GM18508 (cell line): ENCODE results near the gene KPNB1.
"Not testable (repeated sequence)": the region's sequence is repeated elsewhere in the genome, so short reads cannot be mapped to it uniquely, and the experiment has no call there.

ENCODE experiments used
- ATAC-seq: cut with Tn5 transposase; IDR thresholded peaks from one replicate; pipeline ENCODE4 v1.9.1; 2021; ENCODE audit warnings: moderate number of reproducible peaks; ENCODE audit not compliant: insufficient read depth, unreplicated experiment

The KPNB1 gene

DNA sequence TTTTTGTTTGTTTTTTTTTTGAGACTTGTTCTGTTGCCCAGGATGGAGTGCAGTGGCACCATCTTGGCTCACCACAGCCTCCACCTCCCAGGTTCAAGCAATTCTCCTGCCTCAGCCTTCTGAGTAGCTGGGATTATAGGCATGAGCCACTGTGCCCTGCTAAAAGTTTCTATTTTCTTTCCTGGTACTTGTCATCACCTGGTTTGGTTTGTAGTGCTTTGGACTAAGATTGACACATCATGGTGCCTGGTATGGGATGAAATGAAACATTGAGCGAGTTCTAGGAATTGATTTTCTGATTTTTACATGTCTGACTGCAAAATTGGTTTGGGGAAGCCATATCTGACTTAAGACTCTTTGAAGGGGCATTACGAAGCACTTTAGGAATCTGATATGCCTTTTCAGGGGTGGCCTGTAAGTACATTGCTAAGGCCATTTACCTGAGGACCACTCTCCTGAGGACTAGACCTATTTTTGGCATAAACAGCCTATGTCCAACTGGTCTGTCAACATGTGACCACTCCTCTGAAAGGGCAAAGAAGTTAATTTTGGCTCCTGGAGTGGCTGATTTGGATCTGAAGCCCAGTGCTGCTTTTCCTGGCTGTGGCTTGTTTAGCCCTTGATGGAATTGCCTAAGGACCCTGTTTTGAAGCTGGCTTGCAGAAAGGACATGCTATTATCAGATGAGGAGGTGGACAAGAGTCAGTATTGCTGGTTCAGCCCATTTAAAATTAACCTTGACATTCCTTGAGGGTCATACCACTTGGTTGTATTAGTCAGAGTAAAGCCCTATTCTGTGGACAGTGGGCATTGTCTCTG is 25.9 kb downstream of the KPNB1 start:
- no peak for ATAC-seq

DNA sequence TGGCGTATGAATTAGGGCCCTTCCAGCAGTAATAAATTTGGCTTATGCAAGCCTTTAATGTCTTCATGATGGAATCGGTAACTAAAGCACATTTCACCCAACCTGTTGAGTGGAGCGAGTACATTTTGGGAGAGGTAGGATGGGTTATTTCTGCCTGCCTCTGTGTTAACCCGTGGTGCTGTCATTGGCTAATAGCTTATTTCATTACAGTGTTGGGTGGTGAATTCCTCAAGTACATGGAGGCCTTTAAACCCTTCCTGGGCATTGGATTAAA is 26.4 kb downstream of the KPNB1 start:
- ATAC-seq: no peak

DNA sequence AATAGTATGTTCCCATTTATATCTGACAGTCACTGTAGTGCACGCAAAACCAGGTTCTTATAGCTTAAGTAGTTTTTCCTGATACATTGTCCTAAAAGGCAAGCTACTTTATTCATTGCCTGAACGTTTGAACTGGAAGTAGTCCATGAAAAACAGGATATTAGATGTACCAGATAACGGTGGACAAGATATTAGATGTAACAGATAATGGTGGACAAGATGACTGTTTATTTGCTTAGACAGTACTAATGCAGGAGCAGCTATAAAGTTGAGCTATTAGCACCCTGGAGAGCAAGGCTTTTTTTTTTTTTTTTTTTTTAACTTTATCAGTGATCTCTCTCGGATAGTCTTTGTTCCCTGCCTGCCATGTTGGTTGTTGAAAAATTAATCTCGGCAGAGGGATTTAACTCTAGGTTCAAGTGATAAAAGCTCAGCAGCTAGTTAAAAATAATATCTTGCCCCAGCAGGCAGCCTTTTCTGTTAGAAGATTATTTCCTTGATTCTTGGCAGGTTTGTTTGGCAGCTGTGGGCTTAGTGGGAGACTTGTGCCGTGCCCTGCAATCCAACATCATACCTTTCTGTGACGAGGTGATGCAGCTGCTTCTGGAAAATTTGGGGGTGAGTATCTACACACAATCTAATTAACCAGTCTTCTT is 26.9 kb downstream of the KPNB1 start:
- no peak for ATAC-seq

DNA sequence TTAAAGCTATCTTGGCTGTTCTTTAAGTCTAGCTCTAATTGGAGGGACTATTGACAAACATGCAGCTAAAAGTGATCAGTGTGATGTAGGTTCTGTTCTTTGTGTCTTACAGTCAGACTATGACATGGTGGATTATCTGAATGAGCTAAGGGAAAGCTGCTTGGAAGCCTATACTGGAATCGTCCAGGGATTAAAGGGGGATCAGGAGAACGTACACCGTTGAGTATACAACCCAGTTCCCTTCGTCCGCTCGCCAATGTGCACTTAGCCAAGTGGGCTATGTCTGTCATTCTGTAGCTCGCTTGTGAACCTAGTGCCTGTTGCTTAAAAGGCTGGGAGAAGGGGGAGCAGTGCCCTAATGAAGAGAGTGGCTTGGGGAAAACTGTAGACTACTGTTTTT is 28.5 kb downstream of the KPNB1 start:
- ATAC-seq: no peak

DNA sequence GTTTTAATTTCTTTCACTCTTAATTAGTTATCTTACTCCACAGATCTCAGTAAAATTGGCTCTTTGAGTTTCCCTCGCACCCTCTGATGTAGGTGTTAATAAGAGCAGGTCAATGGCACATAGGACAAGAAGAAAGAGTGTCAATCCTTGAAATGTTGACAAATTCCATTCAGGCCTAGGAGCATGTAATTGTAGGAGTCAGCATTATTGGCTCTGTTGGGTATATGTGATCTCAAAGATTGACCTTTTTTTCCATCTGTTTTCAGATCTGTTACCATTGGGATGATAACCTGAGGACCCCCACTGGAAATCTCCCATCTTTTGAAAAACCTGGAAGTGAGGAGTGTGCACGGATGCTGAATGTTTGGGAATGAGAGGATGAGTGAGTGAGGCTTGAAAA is 32.4 kb downstream of the KPNB1 start:
- no peak for ATAC-seq

DNA sequence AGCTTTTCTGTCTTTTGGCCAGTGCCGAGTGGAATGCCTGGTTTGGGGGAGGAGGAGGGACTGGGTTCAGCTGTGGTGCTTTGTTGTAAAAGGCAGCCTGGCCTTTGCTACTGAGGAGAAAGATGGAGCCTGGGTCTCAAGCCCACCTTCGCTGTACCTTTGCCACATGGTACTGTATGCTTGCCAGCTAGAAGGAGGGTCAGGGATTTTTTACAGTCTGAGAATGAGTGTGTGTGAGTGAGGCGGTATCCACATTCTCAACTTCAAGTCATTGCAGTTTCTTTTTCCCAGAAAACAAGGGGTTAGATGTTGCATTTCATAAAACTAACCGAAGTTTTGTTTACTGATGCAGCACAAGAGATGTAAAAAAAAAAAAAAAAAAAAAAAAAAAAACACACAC is 33.0 kb downstream of the KPNB1 start:
- not testable (repeated sequence) for ATAC-seq

DNA sequence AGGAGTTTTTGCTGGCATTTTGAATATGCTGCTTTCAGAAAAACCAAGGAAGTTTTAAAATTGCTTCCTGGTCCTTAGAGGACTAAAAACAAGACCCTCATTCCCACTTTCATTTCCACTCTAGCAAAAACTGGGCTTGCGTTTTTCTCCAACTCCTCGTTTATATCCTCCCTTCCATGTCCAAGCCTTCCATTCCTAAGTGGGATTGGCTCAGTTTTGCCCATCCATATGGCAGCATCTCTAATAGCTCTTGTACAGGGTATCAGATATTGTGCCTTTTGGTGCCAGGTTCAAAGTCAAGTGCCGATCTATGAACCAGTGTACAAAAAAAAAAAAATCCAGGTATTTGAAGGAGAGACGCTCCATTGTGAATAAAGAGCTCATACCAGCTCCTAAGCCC is 34.3 kb downstream of the KPNB1 start:
- no peak for ATAC-seq

DNA sequence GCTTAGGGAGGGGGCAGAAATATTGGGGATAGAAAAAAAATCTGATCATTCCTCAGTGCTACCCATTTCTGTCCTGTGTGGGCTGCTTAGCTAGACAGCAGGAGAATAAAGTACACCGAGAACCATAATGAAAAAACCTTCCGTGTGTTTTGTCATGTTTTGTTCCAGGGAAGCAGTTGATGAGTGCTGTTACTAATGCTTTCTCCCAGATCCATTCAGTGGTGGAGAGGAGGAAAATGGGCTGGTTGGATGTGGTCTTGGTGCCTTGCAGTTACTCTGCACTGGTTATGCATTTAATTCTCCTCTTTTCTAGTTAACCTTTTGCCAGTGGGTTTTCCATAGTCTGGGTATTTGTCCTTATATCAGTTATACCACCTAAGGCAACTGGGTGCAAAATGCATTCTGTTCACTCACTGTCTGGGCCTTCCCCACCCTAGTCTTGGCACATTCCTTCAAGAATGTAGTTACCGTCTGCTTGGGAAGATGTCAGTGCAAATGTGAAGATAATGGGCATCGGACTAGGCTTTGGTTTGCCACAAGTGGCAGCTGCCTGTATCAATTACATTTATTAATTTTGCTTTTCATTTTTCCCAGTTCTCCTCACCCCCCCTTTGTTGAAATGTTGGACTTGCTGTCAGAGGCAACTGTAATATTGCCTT is 34.9 kb downstream of the KPNB1 start:
- no peak for ATAC-seq

DNA sequence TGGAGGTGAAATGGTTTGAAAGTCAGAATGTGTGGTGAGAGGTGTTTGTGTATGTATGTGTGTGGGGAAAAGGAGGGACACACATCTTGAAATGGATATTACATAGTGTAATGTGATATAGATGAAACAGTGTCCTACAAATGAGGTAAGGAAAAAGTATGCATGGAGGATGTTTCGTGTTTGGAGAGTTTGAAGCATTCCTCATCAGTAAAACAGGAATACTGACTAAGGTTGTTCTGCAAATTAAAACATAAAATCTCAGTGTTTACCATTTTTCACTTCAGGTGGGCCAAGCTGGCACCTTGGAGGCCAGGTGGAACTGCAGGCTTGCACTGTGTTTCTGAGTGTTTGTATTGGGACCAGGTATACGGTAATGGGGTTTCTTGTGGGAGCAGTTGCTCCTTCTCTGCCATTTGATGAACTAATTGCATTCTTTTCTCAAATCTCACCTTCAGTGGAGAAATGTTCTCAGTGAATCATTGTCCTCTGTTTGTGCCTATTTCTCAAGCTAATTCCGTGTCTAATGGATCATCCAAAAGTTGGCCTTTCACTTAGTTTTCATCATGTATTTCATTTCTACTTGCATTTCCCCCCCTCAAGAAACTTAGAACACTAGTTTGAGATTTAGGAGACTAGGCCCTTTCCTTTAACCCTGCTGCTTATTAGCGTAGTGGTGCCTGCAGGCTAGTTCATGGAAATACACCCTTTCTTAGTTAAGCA is 36.0 kb downstream of the KPNB1 start:
- no peak for ATAC-seq

DNA sequence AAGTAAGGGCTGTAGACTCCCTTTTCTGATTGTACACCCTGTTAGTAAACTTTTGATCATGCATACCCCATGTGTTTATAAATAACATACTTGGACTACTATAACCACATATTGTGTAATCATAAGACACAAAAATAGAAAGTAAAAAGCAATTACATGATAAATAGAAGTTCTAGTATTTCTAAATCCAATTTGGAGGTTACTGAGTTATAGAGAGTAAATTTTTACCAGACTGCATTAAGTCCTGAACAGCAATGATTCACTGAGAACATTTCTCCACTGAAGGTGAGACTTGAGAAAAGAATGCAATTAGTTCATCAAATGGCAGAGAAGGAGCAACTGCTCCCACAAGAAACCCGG is 36.5 kb downstream of the KPNB1 start:
- ATAC-seq: no peak

DNA sequence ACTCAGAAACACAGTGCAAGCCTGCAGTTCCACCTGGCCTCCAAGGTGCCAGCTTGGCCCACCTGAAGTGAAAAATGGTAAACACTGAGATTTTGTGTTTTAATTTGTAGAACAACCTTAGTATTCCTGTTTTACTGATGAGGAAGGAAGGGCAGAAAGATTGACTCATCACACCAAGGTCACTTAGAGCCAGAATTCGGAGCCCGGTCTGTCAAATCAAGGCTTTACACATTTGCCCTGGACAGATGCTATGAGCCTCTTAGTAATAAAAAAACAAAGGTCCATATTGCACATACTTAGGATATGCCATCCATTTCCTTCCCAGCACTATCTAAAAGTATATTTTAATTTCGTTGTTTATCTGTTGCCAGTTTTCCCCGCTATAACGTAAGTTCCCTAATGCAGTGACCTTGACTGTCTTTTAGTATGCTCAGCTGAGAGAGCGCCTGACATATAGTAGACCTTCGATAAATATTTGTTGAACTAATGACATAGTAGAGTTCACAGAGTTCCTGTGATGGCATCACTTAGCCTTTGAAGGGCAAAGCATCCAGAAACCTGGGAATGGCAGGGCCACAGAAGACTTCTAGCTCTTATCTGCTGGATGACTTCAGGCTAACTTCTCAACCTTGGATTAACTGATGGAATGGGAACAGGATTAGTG is 37.1 kb downstream of the KPNB1 start:
- no peak for ATAC-seq

DNA sequence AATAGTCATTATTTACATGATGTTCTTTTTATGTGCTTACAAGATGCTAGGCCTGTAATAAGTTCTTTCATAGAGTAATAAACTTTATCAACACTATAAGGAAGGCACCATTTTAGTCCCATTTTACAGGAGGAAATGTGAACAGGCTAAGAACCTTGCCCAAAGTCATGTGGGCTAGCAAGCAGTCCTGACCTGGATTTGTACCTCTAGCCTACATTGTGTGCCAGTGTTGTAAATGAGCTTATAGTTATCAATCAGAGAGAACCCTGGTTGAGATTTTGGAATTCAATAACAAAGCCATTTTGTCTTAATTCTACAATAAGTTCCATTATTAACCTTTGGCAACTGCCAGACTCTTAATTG is 37.6 kb downstream of the KPNB1 start:
- ATAC-seq: no peak

DNA sequence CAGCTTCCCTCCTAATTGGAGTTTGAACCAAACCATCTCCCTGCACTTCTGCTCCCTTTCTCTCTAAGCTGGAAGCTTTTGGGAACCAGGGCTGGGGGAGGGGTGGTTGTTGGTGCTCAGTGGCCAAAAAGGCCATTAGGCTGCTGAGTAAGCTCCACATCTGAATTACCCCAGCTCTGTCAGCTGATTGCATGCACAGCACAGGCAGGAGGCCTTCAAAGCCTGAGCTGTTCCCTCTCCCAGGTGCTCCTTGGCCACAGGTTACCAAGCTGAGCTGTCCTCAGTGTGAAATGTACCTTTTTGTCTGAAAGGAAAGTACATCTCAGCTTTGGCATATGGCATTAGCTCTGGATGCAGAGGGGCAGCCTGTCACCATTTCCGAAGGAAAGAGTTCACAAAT is 38.0 kb downstream of the KPNB1 start:
- ATAC-seq: no peak

DNA sequence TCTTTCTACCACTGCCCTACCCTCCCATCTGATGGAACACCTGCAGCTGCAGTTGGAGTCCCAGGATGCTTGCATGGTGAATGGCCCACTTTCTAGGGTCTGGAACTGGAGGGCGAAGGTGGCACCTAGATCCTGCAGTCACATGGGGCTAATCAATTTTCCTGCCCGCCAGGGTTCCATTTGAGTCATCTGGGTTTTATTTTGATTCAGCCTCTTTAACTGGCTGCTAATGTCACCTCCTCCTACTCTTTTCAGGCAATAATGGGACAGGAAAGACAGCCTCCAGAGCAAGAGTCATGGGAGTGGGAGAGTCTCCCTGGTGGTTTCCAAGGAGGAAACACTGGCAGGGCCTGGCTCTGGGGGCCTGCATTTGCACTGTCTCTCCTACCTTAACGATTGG is 40.4 kb downstream of the KPNB1 start:
- no peak for ATAC-seq

DNA sequence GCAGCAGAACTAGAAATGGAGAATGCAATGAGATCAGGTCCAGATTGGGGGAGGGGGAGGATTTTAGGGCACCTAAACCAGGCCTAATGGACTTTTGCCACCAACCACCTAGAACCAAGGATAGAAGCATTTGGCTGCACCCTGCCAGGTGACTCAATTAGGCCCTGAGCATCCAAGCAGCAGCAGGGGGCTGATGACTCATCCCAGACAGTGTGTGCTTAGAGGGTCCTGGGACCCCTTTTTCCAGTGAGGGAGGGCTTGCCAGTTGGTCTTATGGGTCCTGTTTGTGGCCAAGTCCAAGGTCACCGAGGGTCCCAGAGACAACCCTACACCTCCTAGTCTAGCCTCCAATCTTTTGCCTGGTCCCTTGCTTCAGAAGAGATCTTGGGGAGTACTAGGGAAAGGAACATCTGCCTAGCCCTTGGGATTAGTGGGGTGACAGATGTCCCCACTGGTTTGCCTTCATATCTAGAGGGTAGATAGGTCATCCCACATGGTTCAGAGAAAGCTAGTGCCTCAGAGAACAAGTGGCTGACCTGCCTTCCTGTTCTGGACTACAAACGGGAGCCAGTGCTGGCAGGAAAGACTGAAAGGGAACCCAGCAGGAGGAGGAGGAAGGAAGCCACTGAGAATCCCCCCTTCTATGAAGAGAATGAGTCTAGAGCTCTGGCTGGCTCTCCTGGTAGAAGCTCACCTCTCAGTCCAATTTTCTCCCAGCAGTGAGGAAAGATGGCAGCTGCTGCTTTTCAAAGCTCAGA is 42.6 kb downstream of the KPNB1 start:
- no peak for ATAC-seq

DNA sequence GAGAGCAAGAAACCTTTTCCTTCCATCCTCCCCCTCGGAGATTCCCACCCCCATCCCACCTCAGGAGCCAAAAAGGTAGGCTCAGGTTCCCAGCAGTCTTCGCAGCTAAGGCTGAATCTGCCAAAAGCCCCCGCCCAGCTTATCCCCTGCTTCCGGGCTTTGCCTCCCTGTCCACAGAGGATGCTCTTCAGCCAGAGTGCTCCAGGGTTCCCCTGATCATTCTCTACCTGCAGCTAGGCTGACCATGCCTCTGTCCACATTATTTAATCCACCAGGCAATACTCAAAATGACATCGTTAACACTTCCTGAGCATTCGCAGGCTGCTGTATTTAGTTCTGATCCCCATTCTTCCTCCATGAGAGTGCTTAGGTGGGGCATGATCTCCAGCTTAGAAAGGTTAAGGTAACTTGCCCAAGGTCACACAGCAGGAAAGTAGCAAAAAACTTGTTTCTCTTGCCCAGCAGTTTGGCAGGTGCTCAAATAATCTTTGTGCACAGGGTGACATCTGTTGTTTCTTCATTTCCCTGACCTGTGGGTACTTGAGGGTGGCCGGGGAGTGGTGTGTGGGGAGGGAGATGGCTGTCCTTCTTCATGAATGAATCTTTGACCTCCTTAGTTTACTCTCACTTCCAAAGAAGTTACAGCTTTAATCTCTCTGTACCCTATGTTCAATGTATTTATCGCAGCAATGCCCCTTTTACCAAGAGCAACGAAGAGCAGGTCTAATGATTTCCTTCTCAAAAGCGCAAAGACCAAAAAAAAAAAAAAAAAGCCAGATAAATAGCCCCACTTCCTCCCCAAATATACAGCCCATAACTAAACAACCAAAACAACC is 43.4 kb downstream of the KPNB1 start:
- ATAC-seq: no peak

DNA sequence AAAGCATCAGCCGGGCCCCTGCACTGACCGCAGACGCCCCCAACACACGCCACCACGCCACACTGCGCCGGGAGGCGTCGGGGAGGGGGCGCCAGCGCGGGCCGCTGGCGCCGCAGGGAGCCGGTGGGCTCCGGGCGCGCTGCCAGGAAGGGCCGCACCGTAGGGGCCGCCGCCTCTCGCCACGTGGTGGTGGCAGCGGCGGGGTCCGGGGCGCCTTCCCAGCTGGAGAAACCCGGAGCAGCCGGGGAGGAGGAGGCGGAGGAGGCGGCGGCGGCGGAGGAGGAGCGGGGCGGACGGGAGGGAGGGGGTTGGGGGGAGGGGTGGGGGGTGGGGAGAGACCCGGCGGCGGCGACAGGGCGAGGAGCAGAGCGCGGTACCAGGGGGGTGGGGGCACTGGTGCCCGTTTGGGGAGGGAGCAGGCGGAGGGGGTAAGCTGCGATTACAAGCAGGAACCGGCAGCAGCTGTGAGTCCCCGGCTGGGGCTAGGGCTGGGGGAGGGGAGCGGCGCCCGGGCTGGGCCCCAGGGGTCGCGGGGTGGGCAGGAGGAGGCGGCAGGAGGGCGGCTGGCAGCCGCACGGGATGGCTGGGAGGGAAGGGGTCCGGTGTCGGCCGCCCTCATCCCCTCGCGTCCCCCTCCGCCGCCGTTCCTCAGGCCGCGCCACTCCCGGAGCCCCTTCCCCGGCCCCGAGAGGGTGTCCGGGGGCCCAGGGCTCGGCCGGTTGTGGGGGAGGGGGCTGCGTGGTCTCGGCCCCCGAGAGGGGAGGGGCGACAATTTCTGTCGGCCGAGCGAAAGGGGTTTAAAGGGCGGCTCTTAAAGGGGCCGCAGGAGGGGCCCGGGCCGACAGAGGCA is 44.2 kb downstream of the KPNB1 start, which contains the start of gene TBKBP1:
TBKBP1 (plus strand) TSS at position 431 of the 850 bp plus-strand sequence. CDS start 1,952 bp downstream, outside the sequence.
- no peak for ATAC-seq
